Posterior vena cava (tissue), 2 donors: ENCODE data around the gene DHX9. TPM values are rescaled to one million over a fixed set of nuclear protein-coding genes. Genes with fewer than 3 reads are reported as not detected.

Source experiments
- DNase-seq: peaks from one replicate; pipeline ENCODE4 v3.0.0-alpha.2; 2020; ENCODE audit warnings: low spot score
- intact Hi-C, 2 donors: fragments of 100-400 bp; cut with DNase I; formaldehyde crosslinking; loops; one replicate each; pipeline versions ENCODE4 v1.14.1 to v1.14.2; 2022 to 2023
- long read RNA-seq, 2 donors: library from polyadenylated mRNA; unstranded; transcript quantifications; one replicate each; pipeline ENCODE4 v2.0.0, GENCODE V29; 2020 to 2021
- total RNA-seq, 2 donors: library from RNA; stranded (reverse); fragmentation: NEBNext Ultra II Directional; extraction: Animal tissue kit (Norgen Biotek cat#: 25700); gene quantifications; one replicate each; pipeline ENCODE4 v1.2.1, GENCODE V29; 2021
- donor health status: DM: yes; HTN: yes; CAD: no.
- donor health status: DM: yes; HTN: yes; CAD: no.

DHX9 gene
- 100 to 1,000 TPM in 1 of 2 donors, 10 to 100 TPM in 1; 95.6 to 106 TPM for total RNA-seq
- long read RNA-seq, donor 1, full-length matches to known transcripts: 2 of 7 reads
- long read RNA-seq, donor 1, partial matches to known transcripts: 5 of 7 reads
- long read RNA-seq, donor 1, other reads (novel, unspliced or antisense): 0 of 7 reads
- long read RNA-seq, donor 2, partial matches to known transcripts: 10 of 12 reads
- long read RNA-seq, donor 2, other reads (novel, unspliced or antisense): 2 of 12 reads

DNA sequence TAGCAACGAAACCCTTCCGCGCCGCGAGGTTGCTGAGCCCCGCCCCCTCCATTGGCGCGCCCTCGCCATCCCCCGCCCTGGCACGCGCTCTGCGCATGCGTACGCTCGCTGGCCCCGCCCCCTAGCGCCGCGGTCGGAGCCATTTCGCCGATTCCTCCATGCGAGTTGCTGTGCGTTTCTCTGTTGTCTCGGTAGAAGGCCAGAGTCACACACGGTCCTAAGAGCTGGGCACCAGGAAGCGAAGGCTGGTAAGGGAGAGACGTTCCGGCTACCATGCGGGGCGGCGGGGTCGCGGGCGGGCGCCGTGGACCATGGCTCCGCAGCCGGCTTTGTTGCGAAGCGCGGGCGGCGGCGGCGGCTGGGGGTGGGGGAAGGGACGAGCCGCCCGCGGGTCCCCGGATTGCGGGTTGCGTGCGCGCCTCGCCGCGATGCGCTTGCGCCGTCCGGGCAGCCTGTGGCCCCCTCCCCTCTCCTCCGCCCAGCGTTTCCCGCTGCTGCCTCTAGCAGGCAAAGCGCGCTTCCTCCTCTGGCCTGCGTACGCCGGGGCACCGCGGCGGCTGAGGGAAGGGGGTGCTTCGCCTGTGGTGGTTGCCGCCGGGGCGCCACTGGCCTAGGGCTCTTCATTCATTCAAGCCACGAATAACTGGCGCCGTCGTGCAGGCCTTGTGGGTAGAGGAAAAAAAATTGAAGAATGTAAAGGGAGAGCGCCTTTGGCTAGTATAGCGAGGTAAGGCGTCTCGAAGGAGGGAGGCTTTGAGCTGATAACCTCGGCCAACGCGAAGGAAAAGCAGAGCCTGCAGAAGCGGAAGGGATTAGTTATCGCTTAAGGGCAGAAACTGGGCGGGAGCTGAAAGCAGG lies at the start of gene DHX9:
Gene DHX9 (plus strand): TSS at position 139 of the 858 bp plus-strand sequence. CDS start 3,220 bp downstream, outside the sequence.
- intact Hi-C loops: no loop called here
- peak; percentile 98 for DNase-seq

DNA sequence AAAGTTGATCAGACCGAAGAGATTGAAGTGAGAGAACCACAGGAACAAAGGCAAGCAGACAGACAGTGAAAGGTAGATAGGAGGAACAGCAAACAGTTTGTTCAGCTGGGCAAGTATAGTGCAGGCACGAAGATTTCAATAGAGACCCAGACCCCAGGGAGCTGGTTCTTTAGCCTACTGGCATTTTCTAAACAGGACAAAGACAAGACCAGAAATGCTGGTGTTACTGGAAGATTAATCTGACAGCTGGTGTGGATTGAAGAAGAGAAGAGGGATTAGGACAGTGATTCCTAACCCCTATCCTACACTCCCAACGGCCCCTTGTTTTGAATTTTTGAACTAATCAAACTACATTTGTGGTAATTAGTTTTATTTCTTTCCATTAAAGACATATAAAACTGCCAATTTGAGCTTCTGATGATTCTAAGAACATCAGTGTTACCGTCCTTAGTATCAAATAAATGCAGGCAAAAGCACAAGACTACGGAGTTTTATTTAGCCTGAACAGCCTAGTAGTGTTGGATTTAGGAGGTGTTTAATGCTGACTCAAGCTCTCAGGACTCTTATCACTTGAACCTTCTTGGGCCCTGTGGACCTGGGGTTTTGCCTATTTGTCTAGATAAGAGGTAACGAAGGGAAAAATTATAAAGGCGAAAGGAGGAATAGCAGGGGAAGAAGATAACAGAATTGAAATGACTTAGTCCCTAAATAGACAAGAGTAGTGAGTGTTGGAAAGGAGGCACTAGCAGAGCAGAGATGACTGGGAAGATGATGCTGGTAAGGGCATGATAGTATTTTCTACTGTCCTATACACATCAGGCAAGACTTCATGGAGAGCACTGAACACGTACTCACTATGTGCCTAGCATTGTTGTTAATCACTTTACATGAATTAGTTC lies 47.6 kb upstream of the DHX9 start:
- no peak for DNase-seq
- intact Hi-C loops: no loop called here

DNA sequence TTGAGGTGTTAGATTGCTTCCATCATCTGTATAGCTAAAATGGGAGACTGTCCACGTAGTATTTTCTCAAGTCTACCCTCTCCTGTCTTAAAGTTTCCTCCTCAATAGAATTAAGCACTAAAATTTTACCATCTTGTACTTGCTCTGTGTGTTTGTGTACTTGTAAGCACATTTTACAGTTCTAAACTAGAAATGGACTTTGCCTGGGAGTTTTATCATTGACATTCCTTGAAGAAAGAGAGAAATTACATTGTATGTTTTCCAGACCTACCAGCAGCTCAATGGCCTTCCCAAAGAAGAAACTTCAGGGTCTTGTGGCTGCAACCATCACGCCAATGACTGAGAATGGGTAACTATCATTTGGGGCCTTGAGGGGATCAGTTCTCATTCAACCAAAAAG lies 45.1 kb upstream of the DHX9 start:
- DNase-seq: no peak
- intact Hi-C loops: no loop called here

DNA sequence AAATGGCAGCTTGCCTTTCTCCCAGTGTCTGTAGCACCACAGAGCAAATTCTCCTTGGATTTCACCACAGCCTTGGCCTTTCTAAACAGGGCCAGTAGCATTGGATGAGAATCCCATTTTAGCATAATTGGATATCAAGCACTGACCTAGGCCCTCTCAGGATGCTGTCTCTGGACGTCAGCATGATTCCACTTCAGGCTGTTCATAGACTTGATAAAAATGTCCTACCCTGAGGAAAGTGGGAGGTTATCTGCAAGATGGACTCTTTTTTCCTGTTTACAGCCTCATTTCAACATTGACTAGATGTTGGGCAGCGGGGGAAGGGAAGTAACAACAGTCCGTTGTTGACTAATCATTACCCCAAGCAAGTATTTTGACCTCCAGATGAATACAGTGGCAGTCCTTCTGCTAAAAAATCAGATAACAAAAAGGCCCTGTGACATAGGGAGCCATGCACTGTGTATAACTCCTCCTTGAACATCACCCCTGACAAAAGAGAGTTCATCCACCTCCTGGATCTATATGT lies 44.4 kb upstream of the DHX9 start:
- intact Hi-C loops: no loop called here

DNA sequence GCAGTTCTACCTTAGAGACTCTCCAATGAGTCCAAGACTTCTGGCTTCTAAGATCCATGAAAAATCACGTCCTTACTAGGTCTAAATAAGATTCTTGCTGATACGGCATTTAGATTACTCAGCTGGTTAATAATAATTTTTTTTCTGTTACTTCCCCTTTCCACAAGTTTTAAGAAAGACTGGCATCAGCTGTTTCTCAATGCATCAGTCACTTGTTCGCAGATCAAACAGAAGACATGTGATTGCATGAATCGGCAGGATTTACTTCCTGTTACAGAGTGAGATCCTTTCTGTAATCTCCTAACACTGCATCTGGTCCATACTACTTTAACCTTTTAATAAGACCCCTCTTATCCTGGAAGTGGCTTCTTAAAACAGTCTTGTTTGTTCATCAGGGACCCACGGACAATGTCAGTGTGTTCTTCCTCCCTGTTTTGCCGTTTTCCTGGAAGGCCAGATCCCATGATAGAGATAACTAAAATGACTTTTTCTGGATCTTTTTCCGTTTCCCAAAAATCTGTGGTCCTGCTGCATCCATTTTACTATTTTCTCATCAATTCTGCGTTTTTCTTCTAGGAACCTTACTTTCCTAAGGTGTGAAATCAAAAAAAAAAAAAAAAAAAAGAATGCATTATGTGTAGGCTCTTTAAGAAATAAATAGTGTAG lies 43.5 kb upstream of the DHX9 start:
- DNase-seq: no peak
- intact Hi-C loops: no loop called here

More for the DNA sequence above, 44.4 kb upstream of the DHX9 start:
- DNase-seq: no peak

DNA sequence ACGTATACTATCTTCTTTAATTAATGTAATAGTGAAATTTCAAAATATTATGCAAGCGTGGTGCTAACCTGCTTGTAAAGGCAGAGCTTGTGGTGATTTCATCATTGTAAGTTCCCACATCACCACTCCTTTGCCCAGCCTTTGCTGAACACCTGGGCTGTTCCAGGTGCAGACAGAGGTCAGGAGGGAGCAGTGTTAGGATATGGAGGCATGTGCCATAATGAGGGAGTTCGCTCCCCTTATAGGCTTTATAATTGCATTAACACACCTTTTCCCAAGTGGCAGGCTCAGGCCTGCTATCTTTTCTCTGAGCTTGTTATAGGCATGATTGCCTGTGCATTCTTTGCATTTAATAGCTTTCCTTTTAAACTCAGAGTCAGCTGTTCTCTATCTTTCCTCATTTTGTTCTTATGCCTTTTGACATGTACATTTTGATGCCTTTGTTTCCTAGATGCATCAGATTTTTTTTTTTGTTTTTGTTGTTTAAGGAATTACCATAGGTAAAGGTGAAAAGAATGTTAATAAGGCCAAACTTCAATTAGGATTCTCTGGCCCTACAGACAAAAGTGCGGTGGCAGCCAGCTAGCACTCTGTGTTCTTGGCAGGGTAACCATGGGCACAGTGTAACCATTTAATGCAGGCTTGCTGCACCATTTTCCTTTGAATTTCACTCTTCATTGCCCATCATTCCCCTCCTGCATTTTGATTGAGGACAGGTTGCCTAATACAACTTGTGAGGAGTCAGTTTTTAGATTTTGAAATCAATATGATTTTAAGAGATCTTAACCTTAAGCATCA lies 36.9 kb upstream of the DHX9 start:
- intact Hi-C loops: no loop called here
- DNase-seq: no peak

DNA sequence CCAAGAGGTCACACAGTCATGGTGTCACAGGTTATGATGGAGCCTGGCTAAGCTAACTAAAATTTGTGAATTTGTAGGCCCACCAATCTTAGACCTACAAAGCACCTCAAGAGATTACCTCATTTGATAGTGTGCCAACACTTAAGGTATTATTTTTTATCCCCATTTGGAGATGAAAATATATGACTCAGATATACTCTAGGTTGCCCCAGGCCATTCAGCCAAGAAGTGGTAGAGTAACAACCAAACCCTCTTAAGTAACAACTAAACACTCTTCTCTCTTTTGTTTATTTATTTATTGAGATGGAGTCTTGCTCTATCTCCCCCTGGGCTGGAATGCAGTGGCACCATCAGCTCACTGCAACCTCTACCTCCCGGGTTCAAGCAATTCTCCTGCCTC lies 35.3 kb upstream of the DHX9 start:
- intact Hi-C loops: no loop called here
- no peak for DNase-seq

DNA sequence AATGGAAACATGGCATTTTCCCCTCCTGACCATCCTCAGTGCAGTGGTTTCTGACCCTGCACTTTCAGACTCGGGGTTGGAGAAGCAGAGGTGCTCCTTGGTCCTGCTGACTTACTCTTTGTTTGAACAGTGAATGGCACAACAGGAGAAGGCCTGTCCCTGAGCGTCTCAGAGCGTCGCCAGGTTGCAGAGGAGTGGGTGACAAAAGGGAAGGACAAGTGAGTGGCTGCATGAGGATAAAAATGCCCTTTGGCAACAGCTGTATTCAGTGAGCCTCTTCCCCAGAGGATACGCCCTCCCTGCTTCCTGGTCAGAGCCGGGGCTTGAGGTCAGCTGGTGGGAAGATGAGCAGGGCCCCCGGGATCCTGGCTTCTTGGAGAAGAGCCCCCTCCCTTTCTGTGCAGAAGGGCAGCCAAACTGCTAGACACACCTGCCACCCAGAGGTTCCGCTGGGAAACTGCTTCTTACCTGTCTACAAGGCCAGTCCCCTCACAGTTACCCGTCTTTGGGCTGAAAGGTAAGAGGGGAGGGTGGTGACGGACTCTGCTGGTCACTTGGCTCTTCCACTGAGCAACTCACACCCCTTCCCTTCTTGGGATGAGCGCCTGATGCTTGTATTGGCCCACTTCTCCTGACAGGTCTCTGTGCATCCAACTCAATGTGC lies 33.0 kb upstream of the DHX9 start:
- DNase-seq: no peak
- intact Hi-C loops: no loop called here

DNA sequence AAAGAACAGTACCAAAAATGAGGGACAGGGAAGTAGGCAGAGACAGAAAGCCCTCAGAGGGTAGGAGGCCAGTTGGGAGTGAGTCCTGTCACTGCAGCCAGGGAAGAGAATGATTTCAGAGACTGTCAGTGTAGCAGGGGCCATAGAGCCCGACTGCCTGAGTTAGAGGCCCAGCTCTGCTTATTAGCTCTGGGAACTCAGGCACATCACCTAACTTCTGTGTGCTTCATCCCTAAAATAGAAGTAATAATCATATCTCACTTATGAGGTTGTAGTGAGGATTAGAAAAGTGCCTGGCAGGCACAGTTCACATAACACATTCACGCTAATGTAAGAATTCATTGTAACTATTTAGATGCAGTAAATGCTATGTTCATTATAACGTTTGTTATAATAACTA lies 31.2 kb upstream of the DHX9 start:
- intact Hi-C loops: no loop called here
- no peak for DNase-seq

DNA sequence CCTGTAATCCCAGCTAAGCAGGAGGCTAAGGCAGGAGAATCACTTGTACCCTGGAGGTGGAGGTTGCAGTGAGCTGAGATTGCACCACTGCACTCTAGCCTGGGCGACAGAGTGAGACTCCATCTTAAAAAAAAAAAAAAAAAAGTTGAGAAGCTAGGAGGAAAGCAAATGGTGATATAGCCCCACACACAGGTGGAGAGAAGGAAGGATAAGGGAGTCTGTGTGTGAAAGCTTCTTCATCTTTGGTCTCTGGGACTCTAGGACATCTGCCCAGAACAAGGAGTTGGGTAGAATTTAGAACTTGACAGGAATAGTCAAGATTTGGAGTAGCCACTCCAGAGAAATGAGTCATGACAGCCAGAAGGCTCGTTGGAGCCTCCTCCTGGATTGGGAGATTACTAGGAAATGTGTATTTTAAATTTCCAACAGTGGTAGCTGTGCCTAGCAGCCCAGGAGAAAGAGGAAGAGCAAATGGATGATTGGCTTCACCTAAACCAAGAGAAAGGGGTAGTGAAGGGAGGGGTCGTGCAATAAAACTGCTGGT lies 29.7 kb upstream of the DHX9 start:
- intact Hi-C loops: no loop called here

DNA sequence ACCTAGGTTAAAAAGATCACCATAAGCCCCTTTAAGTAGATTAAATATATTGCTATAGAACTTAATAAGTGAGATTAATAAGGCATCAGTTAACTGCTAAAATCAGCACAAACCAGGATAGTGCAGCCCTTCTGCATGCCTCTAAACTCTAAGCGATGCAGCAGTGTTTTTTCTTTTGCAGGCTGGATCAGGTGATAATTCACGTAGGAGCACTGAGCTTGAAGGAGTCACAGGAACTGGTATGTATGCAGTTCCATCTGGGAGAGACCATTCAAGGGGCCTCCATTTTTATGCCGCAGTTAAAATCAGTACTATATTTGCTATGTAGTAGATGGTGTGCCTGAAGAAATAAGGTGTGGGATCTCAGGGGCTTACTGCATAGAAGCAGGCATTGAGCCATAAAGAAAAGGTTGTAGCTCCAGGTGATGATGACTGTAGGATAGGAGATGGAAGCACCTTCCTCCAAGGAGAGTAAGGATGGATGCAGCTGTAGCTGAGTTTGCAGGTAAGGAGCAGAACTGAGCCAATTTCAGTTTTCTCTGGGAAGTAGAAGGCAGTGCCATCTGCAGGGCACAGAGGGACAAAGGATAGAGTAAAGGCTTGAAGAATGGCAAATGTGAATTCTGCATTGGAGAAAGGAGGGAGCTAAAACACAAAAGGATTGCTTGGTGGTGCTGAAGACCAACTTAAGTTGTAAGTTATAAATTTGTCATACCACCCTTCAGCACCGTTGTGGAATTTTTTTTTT lies 27.0 kb upstream of the DHX9 start:
- intact Hi-C loops: no loop called here

More for the DNA sequence above, 29.7 kb upstream of the DHX9 start:
- DNase-seq: no peak

DNA sequence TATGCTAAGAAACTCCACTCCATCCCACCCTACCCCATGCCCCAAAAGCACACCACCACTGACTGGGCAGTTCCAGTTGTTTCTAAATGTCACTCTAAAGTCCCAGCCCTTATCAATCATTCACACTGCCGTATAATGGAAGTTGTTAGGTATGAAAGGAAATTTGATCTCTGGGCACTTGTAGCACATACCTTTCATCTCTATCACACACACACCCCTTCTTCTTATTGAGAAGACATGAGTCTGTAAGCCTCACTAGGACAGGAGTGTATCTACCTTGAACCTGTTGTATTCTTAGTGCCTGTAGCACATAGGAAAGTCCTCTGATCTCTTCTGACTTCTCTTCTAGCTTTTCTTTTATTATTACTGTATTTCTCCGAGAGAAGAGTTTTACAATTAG lies 22.3 kb upstream of the DHX9 start:
- intact Hi-C loops: no loop called here
- DNase-seq: no peak

More for the DNA sequence above, 27.0 kb upstream of the DHX9 start:
- no peak for DNase-seq

DNA sequence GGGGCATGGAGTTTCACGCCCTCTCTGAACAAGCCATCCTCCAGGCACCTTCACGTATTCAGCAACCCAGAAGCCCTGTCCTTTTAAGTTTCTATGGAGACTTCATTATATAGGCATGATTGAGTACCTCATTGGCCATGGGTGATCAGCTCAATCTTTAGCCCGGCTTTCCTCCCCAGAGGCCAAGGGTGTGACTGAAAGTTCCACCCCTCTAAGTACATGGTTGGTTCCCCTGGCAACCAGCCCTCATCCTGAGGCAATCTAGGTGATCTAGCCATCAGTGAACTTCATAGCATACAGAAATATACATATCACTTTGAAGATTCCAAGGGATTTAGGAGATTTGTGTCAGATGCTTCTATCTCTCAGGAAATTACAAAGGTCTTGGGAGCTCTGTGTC lies 21.3 kb upstream of the DHX9 start:
- no peak for DNase-seq
- intact Hi-C loops: no loop called here

DNA sequence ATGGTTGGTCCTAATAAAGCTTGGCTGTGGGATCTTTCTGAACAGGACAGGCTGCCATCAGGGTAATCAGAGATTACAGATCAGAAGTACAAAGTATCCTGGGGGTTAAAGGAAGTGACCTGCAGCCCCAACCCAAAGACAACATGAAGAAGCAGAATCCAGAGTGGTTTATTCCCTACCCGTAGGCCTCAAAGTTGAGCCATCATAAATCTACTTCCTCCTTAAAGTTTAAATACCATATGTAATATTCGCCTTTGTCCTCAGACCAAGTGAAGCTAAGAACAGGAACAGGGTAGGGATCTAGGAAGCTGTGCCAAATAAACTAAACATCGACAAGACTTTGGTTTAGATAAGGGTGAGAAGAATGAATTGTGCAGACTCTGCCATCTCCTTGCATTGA lies 15.9 kb upstream of the DHX9 start:
- no peak for DNase-seq
- intact Hi-C loops: no loop called here

DNA sequence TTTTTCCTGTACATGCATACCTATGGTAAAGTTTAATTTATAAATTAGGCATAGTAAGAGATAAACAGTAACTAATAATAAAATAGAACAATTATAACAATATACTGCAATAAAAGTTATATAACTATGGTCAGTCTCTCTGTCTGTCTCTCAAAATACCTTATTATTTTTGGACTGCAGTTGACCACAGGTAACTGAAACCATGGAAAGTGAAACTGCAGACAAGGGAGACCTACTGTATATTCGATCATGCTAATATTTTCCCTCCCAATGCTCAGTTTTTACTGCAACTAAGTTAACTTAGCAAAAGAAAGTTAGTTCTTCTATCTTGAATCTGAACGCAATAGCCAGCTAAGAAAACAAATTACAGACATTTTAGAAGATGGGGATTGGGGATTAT lies 12.3 kb upstream of the DHX9 start:
- intact Hi-C loops: no loop called here
- DNase-seq: no peak

DNA sequence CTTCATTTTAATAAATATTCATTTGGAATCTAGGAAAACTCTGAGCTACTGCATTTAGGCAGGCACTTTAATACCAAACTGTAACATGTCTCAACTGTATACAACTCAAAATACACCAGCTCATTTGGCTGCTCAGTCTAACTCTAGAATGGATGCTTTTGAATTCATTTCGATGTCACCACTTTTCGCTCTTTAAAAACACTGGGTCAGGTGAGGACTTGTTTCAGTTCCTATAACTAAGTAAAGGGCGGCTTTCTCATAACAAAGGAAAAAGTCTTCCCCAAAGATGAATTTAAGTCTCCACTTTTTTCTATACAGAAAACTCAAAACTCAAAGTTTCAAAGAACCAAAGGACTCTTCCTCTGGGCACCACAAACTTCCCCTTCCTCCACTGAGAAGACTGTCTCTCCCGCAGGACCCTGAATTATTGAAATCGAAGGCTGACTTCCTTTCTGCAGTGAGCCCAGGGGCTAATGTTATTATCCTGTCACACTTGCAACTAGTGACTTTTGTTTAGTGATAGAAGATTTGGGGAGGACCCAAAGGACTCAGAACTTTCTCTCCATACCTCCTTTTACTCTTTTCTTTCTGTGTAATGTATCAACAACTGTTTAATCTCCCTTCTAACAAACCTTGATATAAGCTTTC lies 9.7 kb upstream of the DHX9 start:
- intact Hi-C loops: no loop called here

More for the DNA sequence above, 9.7 kb upstream of the DHX9 start:
- DNase-seq: no peak
